HepG2 (cell line): ENCODE results near the gene CORO7. TPM values are rescaled to one million over a fixed set of nuclear protein-coding genes. Genes with fewer than 3 reads are reported as not detected.

Source experiments
- HCFC1 ChIP-seq: fragments of 150-350 bp; IDR thresholded peaks from 2 replicates; pipeline ENCODE4 v1.6.1; 2014; ENCODE audit warnings: low read depth, low read length
- LRRFIP1 ChIP-seq: sonication (generic); formaldehyde crosslinking; conservative IDR thresholded peaks from 2 replicates; pipeline ENCODE4 v1.4.0; 2020; ENCODE audit warnings: missing genetic modification reagents
- PAXIP1 ChIP-seq: sonication (generic); formaldehyde crosslinking; conservative IDR thresholded peaks from 2 replicates; pipeline ENCODE4 v1.4.0; 2020; ENCODE audit warnings: mild to moderate bottlenecking, missing genetic modification reagents, moderate library complexity
- SALL1 ChIP-seq: sonication (generic); formaldehyde crosslinking; IDR thresholded peaks from 2 replicates; pipeline ENCODE4 v1.8.0; 2022; ENCODE audit warnings: mild to moderate bottlenecking, missing genetic modification reagents
- STAT5B ChIP-seq: sonication (generic); formaldehyde crosslinking; IDR thresholded peaks from 2 replicates; pipeline ENCODE4 v1.4.0; 2020; ENCODE audit warnings: missing genetic modification reagents
- ZNF225 ChIP-seq: sonication (generic); formaldehyde crosslinking; IDR thresholded peaks from 2 replicates; pipeline ENCODE4 v1.4.0; 2020; ENCODE audit warnings: mild to moderate bottlenecking, missing genetic modification reagents
- ZNF235 ChIP-seq: sonication (generic); formaldehyde crosslinking; IDR thresholded peaks from 2 replicates; pipeline ENCODE4 v1.8.1; 2023; ENCODE audit warnings: mild to moderate bottlenecking, missing genetic modification reagents, borderline replicate concordance
- ZNF354B ChIP-seq: sonication (generic); formaldehyde crosslinking; IDR thresholded peaks from 2 replicates; pipeline ENCODE4 v1.8.0; 2022; ENCODE audit warnings: mild to moderate bottlenecking, missing genetic modification reagents
- polyA plus RNA-seq, 8 experiments: library from polyadenylated mRNA; depleted of rRNA in 3 of 8; stranded (reverse) in 7 of 8; unstranded in 1 of 8; fragments of >200 nt; fragmentation: Illumina TruSeq in 4 of 8; extraction: Trizol in 4 of 8; gene quantifications; 2 replicates each; pipeline versions ENCODE4 v1.2.1 to v1.2.3, GENCODE V29; 2011 to 2016; ENCODE audit warnings: low read depth in 4 of 8, missing spikeins in 1 of 8, mixed read lengths in 1 of 8; ENCODE audit not compliant: insufficient read depth in 1 of 8
- total RNA-seq, 5 experiments: library from RNA; depleted of rRNA; stranded (reverse); fragments of >200 nt; fragmentation: Illumina TruSeq; extraction: Trizol; gene quantifications; 2 replicates each; pipeline ENCODE4 v1.2.3, GENCODE V29; 2016; ENCODE audit warnings: low read depth in 1 of 5
- TF ChIP-seq, protein P1 (sequence below): sonication (generic); formaldehyde crosslinking; IDR thresholded peaks from 2 replicates; pipeline ENCODE4 v1.5.0; 2020; ENCODE audit warnings: mild to moderate bottlenecking, missing genetic modification reagents, moderate library complexity
- TF ChIP-seq, protein P2 (sequence below): sonication (generic); formaldehyde crosslinking; IDR thresholded peaks from 2 replicates; pipeline ENCODE4 v1.9.0; 2021; ENCODE audit warnings: missing genetic modification reagents, mild to moderate bottlenecking, borderline replicate concordance
- TF ChIP-seq, protein P3 (sequence below): sonication (generic); formaldehyde crosslinking; IDR thresholded peaks from 2 replicates; pipeline ENCODE4 v1.8.0; 2022; ENCODE audit warnings: low read depth, missing genetic modification reagents
- TF ChIP-seq, protein P4 (sequence below): sonication (generic); formaldehyde crosslinking; conservative IDR thresholded peaks from 2 replicates; pipeline ENCODE4 v1.8.0; 2022; ENCODE audit warnings: missing genetic modification reagents

The CORO7 gene
- total and polyA plus RNA-seq, 2 of the 13 experiments (the other 11 are each of a cell fraction or from before 2014, with no cell fraction given), result 9.9 to 14.3 TPM

DNA sequence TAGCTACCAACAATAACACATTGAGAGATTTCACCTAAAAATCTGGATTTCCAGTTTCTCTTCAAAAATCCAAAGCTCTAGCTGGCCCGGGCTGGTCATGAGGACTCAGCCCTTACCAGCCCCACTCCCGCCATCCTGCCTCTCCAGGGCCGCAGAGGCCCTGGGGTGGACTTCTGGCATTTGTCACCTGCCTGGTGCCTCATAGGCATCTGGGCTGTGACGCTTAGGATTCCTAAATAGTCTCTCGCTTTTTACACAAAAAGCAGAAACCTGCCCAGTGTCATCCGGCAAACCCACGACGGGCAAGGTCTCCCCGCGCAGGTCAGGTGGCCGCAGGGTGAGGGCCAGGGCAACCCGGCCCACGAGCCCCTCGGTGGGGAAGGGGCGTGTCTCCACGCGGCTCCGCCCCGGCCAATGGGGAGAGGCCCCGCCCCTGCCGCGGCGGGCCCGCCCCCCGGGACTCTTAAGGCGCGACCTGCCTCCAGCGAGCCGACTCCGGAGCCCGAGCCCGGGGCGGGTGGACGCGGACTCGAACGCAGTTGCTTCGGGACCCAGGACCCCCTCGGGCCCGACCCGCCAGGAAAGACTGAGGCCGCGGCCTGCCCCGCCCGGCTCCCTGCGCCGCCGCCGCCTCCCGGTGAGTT, 44.9 kb downstream of the CORO7 start, which contains the start of gene VASN (continued):
- TF ChIP-seq LRRFIP1 (CRISPR knock-in tag) (no peak), ZNF225 (CRISPR knock-in tag) (no peak), ZNF235 (CRISPR knock-in tag) (0 out of 2 replicates have a peak, but pooled peaks have one; percentile 74), PAXIP1 (CRISPR knock-in tag) (0 out of 2 replicates have a peak, but pooled peaks have one; percentile 25), ZNF354B (no peak), STAT5B (peak; percentile 65; the same call in 1 of the 2 replicates), SALL1 (CRISPR knock-in tag) (peak; percentile 75), HCFC1 (no peak)
- TF ChIP-seq, protein P1, sequence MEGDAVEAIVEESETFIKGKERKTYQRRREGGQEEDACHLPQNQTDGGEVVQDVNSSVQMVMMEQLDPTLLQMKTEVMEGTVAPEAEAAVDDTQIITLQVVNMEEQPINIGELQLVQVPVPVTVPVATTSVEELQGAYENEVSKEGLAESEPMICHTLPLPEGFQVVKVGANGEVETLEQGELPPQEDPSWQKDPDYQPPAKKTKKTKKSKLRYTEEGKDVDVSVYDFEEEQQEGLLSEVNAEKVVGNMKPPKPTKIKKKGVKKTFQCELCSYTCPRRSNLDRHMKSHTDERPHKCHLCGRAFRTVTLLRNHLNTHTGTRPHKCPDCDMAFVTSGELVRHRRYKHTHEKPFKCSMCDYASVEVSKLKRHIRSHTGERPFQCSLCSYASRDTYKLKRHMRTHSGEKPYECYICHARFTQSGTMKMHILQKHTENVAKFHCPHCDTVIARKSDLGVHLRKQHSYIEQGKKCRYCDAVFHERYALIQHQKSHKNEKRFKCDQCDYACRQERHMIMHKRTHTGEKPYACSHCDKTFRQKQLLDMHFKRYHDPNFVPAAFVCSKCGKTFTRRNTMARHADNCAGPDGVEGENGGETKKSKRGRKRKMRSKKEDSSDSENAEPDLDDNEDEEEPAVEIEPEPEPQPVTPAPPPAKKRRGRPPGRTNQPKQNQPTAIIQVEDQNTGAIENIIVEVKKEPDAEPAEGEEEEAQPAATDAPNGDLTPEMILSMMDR, result no peak
- TF ChIP-seq, protein P2, sequence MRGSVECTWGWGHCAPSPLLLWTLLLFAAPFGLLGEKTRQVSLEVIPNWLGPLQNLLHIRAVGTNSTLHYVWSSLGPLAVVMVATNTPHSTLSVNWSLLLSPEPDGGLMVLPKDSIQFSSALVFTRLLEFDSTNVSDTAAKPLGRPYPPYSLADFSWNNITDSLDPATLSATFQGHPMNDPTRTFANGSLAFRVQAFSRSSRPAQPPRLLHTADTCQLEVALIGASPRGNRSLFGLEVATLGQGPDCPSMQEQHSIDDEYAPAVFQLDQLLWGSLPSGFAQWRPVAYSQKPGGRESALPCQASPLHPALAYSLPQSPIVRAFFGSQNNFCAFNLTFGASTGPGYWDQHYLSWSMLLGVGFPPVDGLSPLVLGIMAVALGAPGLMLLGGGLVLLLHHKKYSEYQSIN (CRISPR knock-in tag), result no peak
- TF ChIP-seq, protein P3, sequence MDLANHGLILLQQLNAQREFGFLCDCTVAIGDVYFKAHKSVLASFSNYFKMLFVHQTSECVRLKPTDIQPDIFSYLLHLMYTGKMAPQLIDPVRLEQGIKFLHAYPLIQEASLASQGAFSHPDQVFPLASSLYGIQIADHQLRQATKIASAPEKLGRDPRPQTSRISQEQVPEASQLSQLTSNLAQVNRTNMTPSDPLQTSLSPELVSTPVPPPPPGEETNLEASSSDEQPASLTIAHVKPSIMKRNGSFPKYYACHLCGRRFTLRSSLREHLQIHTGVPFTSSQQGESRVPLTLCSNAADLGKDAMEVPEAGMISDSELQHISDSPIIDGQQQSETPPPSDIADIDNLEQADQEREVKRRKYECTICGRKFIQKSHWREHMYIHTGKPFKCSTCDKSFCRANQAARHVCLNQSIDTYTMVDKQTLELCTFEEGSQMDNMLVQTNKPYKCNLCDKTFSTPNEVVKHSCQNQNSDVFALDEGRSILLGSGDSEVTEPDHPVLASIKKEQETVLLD (CRISPR knock-in tag), result no peak
- TF ChIP-seq, protein P4, sequence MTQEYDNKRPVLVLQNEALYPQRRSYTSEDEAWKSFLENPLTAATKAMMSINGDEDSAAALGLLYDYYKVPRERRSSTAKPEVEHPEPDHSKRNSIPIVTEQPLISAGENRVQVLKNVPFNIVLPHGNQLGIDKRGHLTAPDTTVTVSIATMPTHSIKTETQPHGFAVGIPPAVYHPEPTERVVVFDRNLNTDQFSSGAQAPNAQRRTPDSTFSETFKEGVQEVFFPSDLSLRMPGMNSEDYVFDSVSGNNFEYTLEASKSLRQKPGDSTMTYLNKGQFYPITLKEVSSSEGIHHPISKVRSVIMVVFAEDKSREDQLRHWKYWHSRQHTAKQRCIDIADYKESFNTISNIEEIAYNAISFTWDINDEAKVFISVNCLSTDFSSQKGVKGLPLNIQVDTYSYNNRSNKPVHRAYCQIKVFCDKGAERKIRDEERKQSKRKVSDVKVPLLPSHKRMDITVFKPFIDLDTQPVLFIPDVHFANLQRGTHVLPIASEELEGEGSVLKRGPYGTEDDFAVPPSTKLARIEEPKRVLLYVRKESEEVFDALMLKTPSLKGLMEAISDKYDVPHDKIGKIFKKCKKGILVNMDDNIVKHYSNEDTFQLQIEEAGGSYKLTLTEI (CRISPR knock-in tag), result no peak
